Uterus (tissue), 2 donors: ENCODE measurements around the gene PGAM1.

Experiments
- CTCF ChIP-seq, 4 experiments: fragments of 200-600 bp in 2 of 4; fragments of 450-650 bp in 2 of 4; sonication (generic) in 2 of 4; IDR thresholded peaks; one replicate each; pipeline ENCODE4 v1.5.1; 2016 to 2019; ENCODE audit warnings: antibody characterized with exemption in 4 of 4, mild to moderate bottlenecking in 2 of 4, moderate library complexity in 1 of 4
- POLR2A ChIP-seq, 2 donors: fragments of 450-650 bp; IDR thresholded peaks; one replicate each; pipeline ENCODE4 v1.6.1; 2016; ENCODE audit warnings: antibody characterized with exemption in 2 of 2, mild to moderate bottlenecking in 1 of 2, moderate library complexity in 1 of 2

GRCh38 chr10:97435211-97435610 lies 9.2 kb downstream of the PGAM1 start:
- TF ChIP-seq CTCF (IDR thresholded peaks at IDR 0.05) (no peak), POLR2A (IDR thresholded peaks at IDR 0.05) (no peak)
